ENCODE data around the gene FBXL20. TPM values are rescaled to one million over a fixed set of nuclear protein-coding genes. Genes with fewer than 3 reads are reported as not detected.
A peak's percentile ranks its signal among the peaks of the same experiment; 100 is the strongest.

Gene FBXL20
- total and polyA plus RNA-seq, 4 experiments from 2014 or later = 1.5 to 38.5 (median 19.7) TPM

DNA sequence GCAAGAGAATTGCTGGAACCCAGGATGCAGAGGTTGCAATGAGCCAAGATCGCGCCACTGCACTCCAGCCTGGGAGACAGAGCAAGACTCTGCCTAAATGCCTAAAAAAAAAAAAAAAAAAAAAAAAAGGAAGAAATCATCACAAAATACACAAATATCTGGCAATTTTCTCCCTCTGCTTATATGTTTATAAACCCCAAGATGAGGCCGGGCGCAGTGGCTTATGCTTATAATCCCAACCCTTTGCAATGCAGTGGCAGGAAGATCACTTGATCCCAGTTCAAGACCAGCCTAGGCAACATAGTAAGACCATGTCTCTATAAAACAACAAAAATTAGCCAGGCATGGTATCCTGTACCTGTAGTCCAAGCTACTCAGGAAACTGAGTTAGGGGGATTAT is 28.2 kb upstream of the FBXL20 start:
- peaks cover 38% of the 10 kb centered on the region for H3K36me3 ChIP-seq (ENCODE audit: insufficient read depth, low read length)
- H3K27ac ChIP-seq (ENCODE audit: low read depth, low read length) = no peak overlapping the region
- CTCF ChIA-PET (ENCODE audit: partially characterized antibody) = interaction anchor here (1.3 kb wide), 1 partner anchor 446 kb away, joined by 3 read pairs; no protein-coding TSS in a partner anchor

GRCh38 chr17:39416141-39416540 is 14.7 kb upstream of the FBXL20 start:
- H3K9me3 ChIP-seq (ENCODE audit: control insufficient read depth in 1 of 2, low read length in 2 of 2) = no peaks in the 10 kb centered on the region
- Mint-ChIP-seq H3K27ac (peak overlapping the region in 1 of 7 donors; percentile 50), H3K27me3 (no peaks in the 10 kb centered on the region), H3K9me3 (no peaks in the 10 kb centered on the region), H3K4me3 (no peak overlapping the region), H3K36me3 (peaks cover 23 to 47% of the 10 kb centered on the region in 2 donors), H3K4me1 (no peaks in the 10 kb centered on the region)
- no peaks in the 10 kb centered on the region for H3K4me1 ChIP-seq (ENCODE audit: insufficient read depth, low read length)
- no peaks in the 10 kb centered on the region for H3K27me3 ChIP-seq (ENCODE audit: insufficient read depth, low read length)
- ChIA-PET POLR2A (ENCODE audit: partially characterized antibody) (no interaction called here), CTCF (ENCODE audit: partially characterized antibody) (interaction anchor here (0.6 kb wide), 1 partner anchor 209 kb away, joined by 5 read pairs; no protein-coding TSS in a partner anchor)
- H3K27ac ChIP-seq (ENCODE audit: low read depth, low read length) = no peak overlapping the region
- H3K36me3 ChIP-seq (ENCODE audit: insufficient read depth, low read length) = peaks cover 44% of the 10 kb centered on the region
- intact Hi-C loops (cut with micrococcal nuclease) = no loop called here
- no peak for DNase-seq
- no peak overlapping the region for H3K4me3 ChIP-seq (ENCODE audit: low read length in 2 of 2)

More for the DNA sequence above, 28.2 kb upstream of the FBXL20 start:
- Mint-ChIP-seq H3K4me3 (no peak overlapping the region), H3K27ac (no peak overlapping the region), H3K36me3 (peaks cover 22 to 63% of the 10 kb centered on the region in 2 donors), H3K4me1 (no peaks in the 10 kb centered on the region), H3K27me3 (no peaks in the 10 kb centered on the region), H3K9me3 (no peaks in the 10 kb centered on the region)
- intact Hi-C loops (cut with micrococcal nuclease) = no loop called here
- DNase-seq = no peak
- Histone ChIP-seq H3K4me1 (ENCODE audit: insufficient read depth, low read length) (no peaks in the 10 kb centered on the region), H3K4me3 (ENCODE audit: low read length in 2 of 2) (no peak overlapping the region), H3K9me3 (ENCODE audit: control insufficient read depth in 1 of 2, low read length in 2 of 2) (no peaks in the 10 kb centered on the region), H3K27me3 (ENCODE audit: insufficient read depth, low read length) (no peaks in the 10 kb centered on the region)
- POLR2A ChIA-PET (ENCODE audit: partially characterized antibody) = no interaction called here

DNA sequence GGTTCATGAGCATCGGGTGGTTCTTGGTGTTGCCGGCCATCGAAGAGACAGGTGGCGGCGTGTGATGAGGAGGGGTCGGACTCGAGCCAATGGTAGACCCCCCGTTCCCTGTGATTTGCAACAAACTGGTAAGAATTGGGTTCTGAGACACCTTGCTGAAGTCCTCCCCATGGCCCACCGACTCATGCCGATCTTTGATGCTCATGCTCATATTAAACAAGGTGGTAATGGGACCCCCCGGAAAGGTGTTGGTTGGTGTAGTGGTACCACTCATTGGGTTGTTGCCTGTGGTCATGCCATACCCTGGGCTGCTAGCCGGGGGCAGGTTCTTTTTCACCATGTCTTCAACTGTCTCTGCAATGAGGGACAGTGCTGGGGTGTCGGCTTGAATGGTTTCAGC is 8.9 kb upstream of the FBXL20 start:
- Histone ChIP-seq H3K9me3 (ENCODE audit: control insufficient read depth in 1 of 2, low read length in 2 of 2) (no peaks in the 10 kb centered on the region), H3K36me3 (ENCODE audit: insufficient read depth, low read length) (peaks cover 51% of the 10 kb centered on the region), H3K4me1 (ENCODE audit: insufficient read depth, low read length) (no peaks in the 10 kb centered on the region), H3K27ac (ENCODE audit: low read depth, low read length) (no peak overlapping the region), H3K27me3 (ENCODE audit: insufficient read depth, low read length) (no peaks in the 10 kb centered on the region), H3K4me3 (ENCODE audit: low read length in 2 of 2) (no peak overlapping the region)
- DNase-seq = no peak
- ChIA-PET CTCF (ENCODE audit: partially characterized antibody) (no interaction called here), POLR2A (ENCODE audit: partially characterized antibody) (interaction anchor here (0.9 kb wide), 1 partner anchor 9 kb away, joined by 3 read pairs; the partner anchor contains the start of gene FBXL20)
- Mint-ChIP-seq H3K4me3 (no peak overlapping the region), H3K4me1 (peaks cover 7 to 11% (median 9%) of the 10 kb centered on the region in 4 donors), H3K9me3 (peaks cover 0 to 1% (median 0%) of the 10 kb centered on the region in 8 donors), H3K27ac (peak overlapping the region in 1 of 7 donors; percentile 48), H3K36me3 (peaks cover 40 to 50% of the 10 kb centered on the region in 2 donors), H3K27me3 (no peaks in the 10 kb centered on the region)
- intact Hi-C loops (cut with micrococcal nuclease) = no loop called here

GRCh38 chr17:39408360-39408759 is 6.9 kb upstream of the FBXL20 start:
- POLR2A ChIA-PET (ENCODE audit: partially characterized antibody) = no interaction called here
- intact Hi-C loops (cut with micrococcal nuclease) = no loop called here
- Mint-ChIP-seq H3K27ac (peak overlapping the region in 3 of 7 donors; percentile 11 to 66 (median 48)), H3K9me3 (peaks cover 0 to 1% (median 0%) of the 10 kb centered on the region in 8 donors), H3K4me1 (peaks cover 7 to 21% (median 13%) of the 10 kb centered on the region in 4 donors), H3K36me3 (peaks cover 34 to 38% of the 10 kb centered on the region in 2 donors), H3K27me3 (no peaks in the 10 kb centered on the region), H3K4me3 (no peak overlapping the region)
- Histone ChIP-seq H3K27ac (ENCODE audit: low read depth, low read length) (no peak overlapping the region), H3K9me3 (ENCODE audit: control insufficient read depth in 1 of 2, low read length in 2 of 2) (no peaks in the 10 kb centered on the region), H3K4me3 (ENCODE audit: low read length in 2 of 2) (no peak overlapping the region), H3K36me3 (ENCODE audit: insufficient read depth, low read length) (peaks cover 42% of the 10 kb centered on the region), H3K4me1 (ENCODE audit: insufficient read depth, low read length) (no peaks in the 10 kb centered on the region), H3K27me3 (ENCODE audit: insufficient read depth, low read length) (no peaks in the 10 kb centered on the region)
- CTCF ChIA-PET (ENCODE audit: partially characterized antibody) = no interaction called here
- DNase-seq = no peak

DNA sequence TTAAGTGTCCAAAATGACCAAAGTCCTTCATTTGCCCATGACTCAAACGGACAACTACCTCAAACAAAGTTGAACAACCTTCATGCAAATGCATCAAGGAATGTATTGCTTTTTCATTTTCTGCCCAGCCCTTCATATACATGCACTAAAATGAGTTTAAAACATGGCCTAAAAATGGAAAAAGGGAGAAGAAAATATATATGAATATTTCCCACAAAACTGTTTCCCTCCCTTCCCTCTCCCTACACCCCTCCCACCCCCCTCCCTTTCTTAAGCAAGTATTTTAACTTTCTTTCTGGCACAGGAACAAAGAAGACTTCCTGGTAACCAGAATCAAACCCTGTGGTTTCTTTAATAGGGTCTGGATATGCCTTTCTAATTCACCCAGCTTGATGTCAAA is 5.5 kb upstream of the FBXL20 start:
- Mint-ChIP-seq H3K4me3 (no peak overlapping the region), H3K27ac (peak overlapping the region in 2 of 7 donors; percentile 66 to 69), H3K4me1 (peaks cover 9 to 26% (median 16%) of the 10 kb centered on the region in 4 donors), H3K36me3 (peaks cover 34 to 42% of the 10 kb centered on the region in 2 donors), H3K9me3 (peaks cover 0 to 1% (median 0%) of the 10 kb centered on the region in 8 donors), H3K27me3 (no peaks in the 10 kb centered on the region)
- CTCF ChIA-PET (ENCODE audit: partially characterized antibody) = interaction anchor here (1.3 kb wide), 1 partner anchor 12 kb away, joined by 3 read pairs; no protein-coding TSS in a partner anchor
- DNase-seq = no peak
- no peaks in the 10 kb centered on the region for H3K27me3 ChIP-seq (ENCODE audit: insufficient read depth, low read length)
- no peak overlapping the region for H3K27ac ChIP-seq (ENCODE audit: low read depth, low read length)
- H3K4me1 ChIP-seq (ENCODE audit: insufficient read depth, low read length) = no peaks in the 10 kb centered on the region
- POLR2A ChIA-PET (ENCODE audit: partially characterized antibody) = interaction anchor here (0.6 to 1.5 kb wide), 2 partner anchors 54 to 136 kb away, joined by 3 read pairs; partner anchors contain the start of gene CDK12
- H3K36me3 ChIP-seq (ENCODE audit: insufficient read depth, low read length) = peaks cover 38% of the 10 kb centered on the region
- H3K4me3 ChIP-seq (ENCODE audit: low read length in 2 of 2) = no peak overlapping the region
- no peaks in the 10 kb centered on the region for H3K9me3 ChIP-seq (ENCODE audit: control insufficient read depth in 1 of 2, low read length in 2 of 2)
- intact Hi-C loops (cut with micrococcal nuclease) = no loop called here

DNA sequence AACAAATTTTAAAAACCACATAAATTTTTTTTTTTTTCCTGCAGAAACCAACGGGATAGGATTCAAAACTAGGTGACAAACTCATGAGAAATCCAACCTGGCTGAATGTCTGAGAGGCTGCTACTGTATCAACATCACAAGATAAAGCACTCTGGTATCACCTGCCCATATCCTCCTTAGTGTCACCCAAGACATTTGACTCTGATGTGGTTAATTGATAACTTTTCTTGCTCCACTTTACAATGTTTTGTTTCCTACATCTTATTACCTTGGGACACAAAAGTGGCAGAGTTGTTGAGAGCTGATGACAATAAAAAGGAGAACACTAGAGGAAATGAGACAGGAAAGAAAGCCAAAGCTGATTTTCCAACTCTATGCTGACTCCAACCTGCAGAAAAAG is 4.0 kb upstream of the FBXL20 start:
- H3K27me3 ChIP-seq (ENCODE audit: insufficient read depth, low read length) = no peaks in the 10 kb centered on the region
- H3K9me3 ChIP-seq (ENCODE audit: control insufficient read depth in 1 of 2, low read length in 2 of 2) = no peaks in the 10 kb centered on the region
- Mint-ChIP-seq H3K4me1 (peaks cover 14 to 32% (median 20%) of the 10 kb centered on the region in 4 donors), H3K9me3 (peaks cover 0 to 1% (median 0%) of the 10 kb centered on the region in 8 donors), H3K4me3 (peak overlapping the region in 1 of 8 donors; percentile 8), H3K27me3 (peaks cover 0 to 2% of the 10 kb centered on the region in 2 donors), H3K36me3 (peaks cover 27 to 44% of the 10 kb centered on the region in 2 donors), H3K27ac (peak overlapping the region in 4 of 7 donors; percentile 4 to 97 (median 10))
- H3K4me1 ChIP-seq (ENCODE audit: insufficient read depth, low read length) = peaks cover 4% of the 10 kb centered on the region
- DNase-seq = no peak
- H3K27ac ChIP-seq (ENCODE audit: low read depth, low read length) = no peak overlapping the region
- POLR2A ChIA-PET (ENCODE audit: partially characterized antibody) = interaction anchor here (1.5 kb wide), 1 partner anchor 56 kb away, joined by 3 read pairs; the partner anchor contains the start of gene CDK12
- H3K4me3 ChIP-seq (ENCODE audit: low read length in 2 of 2) = no peak overlapping the region
- CTCF ChIA-PET (ENCODE audit: partially characterized antibody) = no interaction called here
- peaks cover 32% of the 10 kb centered on the region for H3K36me3 ChIP-seq (ENCODE audit: insufficient read depth, low read length)
- intact Hi-C loops (cut with micrococcal nuclease) = no loop called here

- intact Hi-C loops (cut with micrococcal nuclease) = no loop called here
- Mint-ChIP-seq H3K27ac (peak overlapping the region in 6 of 7 donors; percentile 24 to 97 (median 72)), H3K4me1 (peaks cover 19 to 38% (median 27%) of the 10 kb centered on the region in 4 donors), H3K36me3 (peaks cover 20 to 37% of the 10 kb centered on the region in 2 donors), H3K9me3 (no peaks in the 10 kb centered on the region), H3K27me3 (peaks cover 0 to 2% of the 10 kb centered on the region in 2 donors), H3K4me3 (peak overlapping the region in 3 of 8 donors; percentile 8 to 44 (median 40))
- ChIA-PET CTCF (ENCODE audit: partially characterized antibody) (no interaction called here), POLR2A (ENCODE audit: partially characterized antibody) (interaction anchor here (4.3 kb wide), 1 partner anchor 57 kb away, joined by 52 read pairs; the partner anchor contains the start of gene CDK12)
- DNase-seq = no peak
- H3K36me3 ChIP-seq (ENCODE audit: insufficient read depth, low read length) = peaks cover 26% of the 10 kb centered on the region
- H3K4me3 ChIP-seq (ENCODE audit: low read length in 2 of 2) = no peak overlapping the region
- no peaks in the 10 kb centered on the region for H3K9me3 ChIP-seq (ENCODE audit: control insufficient read depth in 1 of 2, low read length in 2 of 2)
- peaks cover 11% of the 10 kb centered on the region for H3K4me1 ChIP-seq (ENCODE audit: insufficient read depth, low read length)
- no peaks in the 10 kb centered on the region for H3K27me3 ChIP-seq (ENCODE audit: insufficient read depth, low read length)
- H3K27ac ChIP-seq (ENCODE audit: low read depth, low read length) = no peak overlapping the region
These were observed 3.3 kb upstream of the FBXL20 start for GRCh38 chr17:39404542-39405378.

Data from CD4-positive, alpha-beta memory T cell (primary cell).